MM.1S (cell line): ENCODE measurements around the gene TOX2.

Experiments
- DNase-seq: peaks from one replicate; pipeline ENCODE4 v3.0.0-alpha.2; 2015
- H2AFZ ChIP-seq: fragments of 300-600 bp; sonication (generic); 2 replicates; pipeline ENCODE4 v1.6.0; 2016; ENCODE audit warnings: antibody characterized with exemption, low read length
- H3F3A ChIP-seq: fragments of 300-600 bp; sonication (generic); 2 replicates; pipeline ENCODE4 v1.6.1; 2016; ENCODE audit warnings: mild to moderate bottlenecking, antibody characterized with exemption, low read length, moderate library complexity, mixed read lengths; ENCODE audit not compliant: insufficient read depth
- H3K27ac ChIP-seq: fragments of 300-600 bp; sonication (generic); 2 replicates; pipeline ENCODE4 v1.5.1; 2016; ENCODE audit warnings: mild to moderate bottlenecking, low read length
- H3K27me3 ChIP-seq: fragments of 300-600 bp; sonication (generic); replicated peaks from 2 replicates; pipeline ENCODE4 v1.6.0; 2016; ENCODE audit warnings: low read length; ENCODE audit not compliant: insufficient read depth
- H3K36me3 ChIP-seq: fragments of 300-600 bp; sonication (generic); replicated peaks from 2 replicates; pipeline ENCODE4 v1.6.1; 2016; ENCODE audit warnings: mild to moderate bottlenecking, low read length, mixed read lengths; ENCODE audit not compliant: insufficient read depth
- H3K4me1 ChIP-seq: fragments of 300-600 bp; sonication (generic); 2 replicates; pipeline ENCODE4 v1.6.1; 2016; ENCODE audit warnings: low read length, mixed read lengths
- H3K4me2 ChIP-seq: fragments of 300-600 bp; sonication (generic); 2 replicates; pipeline ENCODE4 v1.6.0; 2016; ENCODE audit warnings: low read depth, low read length
- H3K4me3 ChIP-seq: fragments of 300-600 bp; sonication (generic); 2 replicates; pipeline ENCODE4 v1.5.1; 2016; ENCODE audit warnings: low read length, mixed read lengths
- H3K79me2 ChIP-seq: fragments of 300-600 bp; sonication (generic); 2 replicates; pipeline ENCODE4 v1.6.1; 2016; ENCODE audit warnings: mixed run types, low read length, mixed read lengths
- H3K9ac ChIP-seq: fragments of 300-600 bp; sonication (generic); 2 replicates; pipeline ENCODE4 v1.6.1; 2016; ENCODE audit warnings: low read length, mixed read lengths
- H3K9me2 ChIP-seq: fragments of 300-600 bp; sonication (generic); replicated peaks from 2 replicates; pipeline ENCODE4 v1.6.1; 2016; ENCODE audit warnings: mild to moderate bottlenecking, low read length, mixed read lengths; ENCODE audit not compliant: insufficient read depth
- H3K9me3 ChIP-seq: fragments of 300-600 bp; sonication (generic); replicated peaks from 2 replicates; pipeline ENCODE4 v1.6.1; 2016; ENCODE audit warnings: mild to moderate bottlenecking, low read length, mixed read lengths; ENCODE audit not compliant: insufficient read depth
- H4K20me1 ChIP-seq: fragments of 300-600 bp; sonication (generic); 2 replicates; pipeline ENCODE4 v1.6.1; 2016; ENCODE audit warnings: mild to moderate bottlenecking, low read length, moderate library complexity, mixed read lengths; ENCODE audit not compliant: insufficient read depth
- EZH2 ChIP-seq: fragments of 300-600 bp; sonication (generic); optimal IDR thresholded peaks from 2 replicates; pipeline ENCODE3; 2017; ENCODE audit warnings: low read depth, mild to moderate bottlenecking, antibody characterized with exemption, low read length, mixed read lengths
- EZH2phosphoT487 ChIP-seq: fragments of 300-600 bp; sonication (generic); IDR thresholded peaks from 2 replicates; pipeline ENCODE4 v1.6.1; 2018; ENCODE audit warnings: antibody characterized with exemption, low read length
- TF ChIP-seq, protein P1 (sequence below): fragments of 300-600 bp; sonication (generic); IDR thresholded peaks from 2 replicates; pipeline ENCODE4 v1.5.1; 2016; ENCODE audit warnings: antibody characterized with exemption, low read length, mixed read lengths

The TOX2 gene

DNA sequence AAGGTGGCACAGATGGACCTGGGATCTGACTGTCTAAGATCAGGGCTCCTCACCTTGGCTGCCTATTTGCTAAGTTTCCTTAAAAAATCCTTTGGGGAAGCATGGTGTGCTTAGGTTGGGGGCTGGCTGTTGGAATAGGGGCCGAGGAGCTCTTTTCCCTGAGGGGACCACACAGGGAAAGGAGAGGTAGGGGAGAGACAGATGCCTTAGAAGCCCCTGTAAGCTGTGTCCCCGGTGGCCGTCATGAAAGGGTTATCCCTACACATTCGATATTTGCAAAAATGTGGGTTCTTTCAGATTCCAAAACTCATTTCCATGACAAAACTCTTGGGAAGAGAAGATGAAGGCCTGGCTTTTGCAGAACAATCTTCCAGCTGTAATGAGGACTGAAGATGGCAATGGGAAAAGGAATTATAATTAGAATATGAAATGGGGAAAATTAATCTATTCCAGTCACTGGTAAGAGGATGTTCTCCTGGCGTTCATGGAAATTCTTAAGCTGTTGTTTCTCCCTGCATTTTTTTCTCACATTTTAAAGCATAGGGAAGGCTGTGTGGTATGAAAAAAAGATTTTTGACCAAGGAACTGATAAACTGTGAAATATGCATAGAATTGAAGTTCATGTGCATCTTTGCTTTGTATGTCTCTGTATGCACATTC is 53.8 kb downstream of the TOX2 start:
- H3K36me3 ChIP-seq = no peaks in the 10 kb centered on the region
- H3K4me3 ChIP-seq = no peak overlapping the region
- H3K27me3 ChIP-seq = no peaks in the 10 kb centered on the region
- no peak for DNase-seq
- H3K9me2 ChIP-seq = no peaks in the 10 kb centered on the region
- no peak for TF ChIP-seq EZH2
- no peaks in the 10 kb centered on the region for H3K9me3 ChIP-seq
- H3K4me1 ChIP-seq = peaks cover 16% of the 10 kb centered on the region
- no peak overlapping the region for H3K27ac ChIP-seq
- no peak overlapping the region for H3K9ac ChIP-seq
- no peak overlapping the region for H3K4me2 ChIP-seq
- no peaks in the 10 kb centered on the region for H4K20me1 ChIP-seq
- peaks cover 95% of the 10 kb centered on the region for H3K79me2 ChIP-seq
- no peak overlapping the region for H2AFZ ChIP-seq
- peaks cover 5% of the 10 kb centered on the region for H3F3A ChIP-seq

DNA sequence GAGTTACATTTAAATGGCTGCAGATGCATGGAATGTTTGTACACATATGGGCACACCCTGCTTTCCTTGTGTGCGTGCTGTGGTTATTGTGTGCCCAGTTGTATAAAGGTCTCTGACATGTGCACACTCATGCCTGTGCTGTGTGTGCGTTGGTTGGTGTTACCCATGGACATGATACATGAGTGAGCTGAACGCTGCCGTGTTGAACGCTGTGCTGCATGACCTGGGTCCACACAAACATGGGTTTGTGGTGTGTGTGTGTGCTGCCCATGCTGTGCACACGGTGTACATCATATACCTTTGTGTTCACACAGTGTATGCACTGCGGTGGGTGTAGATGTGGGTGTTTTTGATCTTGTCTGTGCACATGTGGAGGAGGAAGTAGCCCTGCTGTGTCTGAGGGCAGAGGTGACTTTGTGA is 54.4 kb downstream of the TOX2 start:
- Histone ChIP-seq H3K36me3 (no peaks in the 10 kb centered on the region), H3K9me2 (no peaks in the 10 kb centered on the region), H3K27ac (no peak overlapping the region), H2AFZ (no peak overlapping the region), H4K20me1 (no peaks in the 10 kb centered on the region), H3K4me3 (no peak overlapping the region), H3K27me3 (no peaks in the 10 kb centered on the region), H3K79me2 (peaks cover 90% of the 10 kb centered on the region), H3K9me3 (no peaks in the 10 kb centered on the region), H3K4me1 (peaks cover 10% of the 10 kb centered on the region), H3F3A (peaks cover 2% of the 10 kb centered on the region), H3K4me2 (no peak overlapping the region), H3K9ac (no peak overlapping the region)
- TF ChIP-seq, protein P1, sequence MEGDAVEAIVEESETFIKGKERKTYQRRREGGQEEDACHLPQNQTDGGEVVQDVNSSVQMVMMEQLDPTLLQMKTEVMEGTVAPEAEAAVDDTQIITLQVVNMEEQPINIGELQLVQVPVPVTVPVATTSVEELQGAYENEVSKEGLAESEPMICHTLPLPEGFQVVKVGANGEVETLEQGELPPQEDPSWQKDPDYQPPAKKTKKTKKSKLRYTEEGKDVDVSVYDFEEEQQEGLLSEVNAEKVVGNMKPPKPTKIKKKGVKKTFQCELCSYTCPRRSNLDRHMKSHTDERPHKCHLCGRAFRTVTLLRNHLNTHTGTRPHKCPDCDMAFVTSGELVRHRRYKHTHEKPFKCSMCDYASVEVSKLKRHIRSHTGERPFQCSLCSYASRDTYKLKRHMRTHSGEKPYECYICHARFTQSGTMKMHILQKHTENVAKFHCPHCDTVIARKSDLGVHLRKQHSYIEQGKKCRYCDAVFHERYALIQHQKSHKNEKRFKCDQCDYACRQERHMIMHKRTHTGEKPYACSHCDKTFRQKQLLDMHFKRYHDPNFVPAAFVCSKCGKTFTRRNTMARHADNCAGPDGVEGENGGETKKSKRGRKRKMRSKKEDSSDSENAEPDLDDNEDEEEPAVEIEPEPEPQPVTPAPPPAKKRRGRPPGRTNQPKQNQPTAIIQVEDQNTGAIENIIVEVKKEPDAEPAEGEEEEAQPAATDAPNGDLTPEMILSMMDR = no peak
- TF ChIP-seq EZH2 (no peak), EZH2phosphoT487 (no peak)
- DNase-seq = no peak

DNA sequence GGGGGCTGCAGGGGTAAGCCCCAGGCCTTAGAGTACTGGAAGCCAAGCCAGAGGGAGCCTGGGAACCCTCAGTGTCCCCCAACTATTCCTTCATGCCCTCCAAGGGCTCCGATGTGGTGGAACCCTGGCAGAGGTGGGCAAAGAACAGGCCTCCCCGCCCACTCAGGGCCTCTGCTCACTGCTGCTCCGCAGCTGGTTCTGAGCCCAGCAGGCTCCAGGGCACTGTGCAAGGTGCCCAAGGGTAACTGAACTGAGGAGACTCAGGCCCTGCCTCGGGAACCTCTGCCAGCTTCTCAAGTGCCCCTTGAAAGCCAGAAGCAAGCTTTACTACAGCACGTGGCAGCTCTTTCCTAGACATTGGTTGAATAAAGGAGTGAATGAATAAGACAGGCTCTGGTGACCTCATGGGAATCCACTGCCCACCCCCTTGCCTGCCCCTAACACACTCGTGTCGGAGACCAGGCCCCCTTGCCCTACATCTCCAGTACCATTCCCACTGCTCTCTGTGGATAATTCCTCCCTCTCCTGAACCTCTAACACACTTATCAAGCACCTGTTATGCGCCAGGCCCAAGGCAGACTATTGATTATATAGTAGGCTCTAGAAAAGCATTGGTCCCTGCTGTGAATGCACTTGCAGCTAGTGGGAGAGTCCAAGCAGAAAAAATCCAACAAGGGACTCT is 55.0 kb downstream of the TOX2 start:
- Histone ChIP-seq H3K36me3 (no peaks in the 10 kb centered on the region), H3K4me2 (no peak overlapping the region), H3K9ac (no peak overlapping the region), H3K9me3 (no peaks in the 10 kb centered on the region), H2AFZ (no peak overlapping the region), H3K79me2 (peaks cover 88% of the 10 kb centered on the region), H3K4me3 (no peak overlapping the region), H3K27ac (no peak overlapping the region), H3K4me1 (peaks cover 4% of the 10 kb centered on the region), H3K27me3 (no peaks in the 10 kb centered on the region), H3K9me2 (no peaks in the 10 kb centered on the region), H4K20me1 (no peaks in the 10 kb centered on the region), H3F3A (no peaks in the 10 kb centered on the region)
- DNase-seq = no peak
- TF ChIP-seq EZH2phosphoT487 (no peak), EZH2 (no peak)
- TF ChIP-seq, protein P1 = no peak

DNA sequence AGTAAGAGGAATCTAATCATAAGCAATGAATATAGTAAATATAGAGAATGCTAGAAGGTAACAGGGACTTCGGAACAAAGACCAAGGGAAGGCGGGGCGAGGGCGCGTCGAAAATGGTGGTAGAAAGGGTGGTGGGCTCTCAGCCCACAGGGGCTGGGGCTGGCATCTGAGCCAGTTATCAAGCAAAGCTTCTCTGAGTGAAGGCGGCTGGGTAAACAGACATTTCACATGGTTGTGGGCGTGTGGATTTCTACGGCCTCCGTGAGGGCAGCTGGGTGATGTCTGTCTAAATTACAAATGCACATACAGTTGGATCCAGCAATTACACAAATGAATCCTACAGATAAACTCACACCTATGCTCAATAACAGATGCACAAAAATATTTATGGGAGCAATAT is 56.6 kb downstream of the TOX2 start:
- H3K9me2 ChIP-seq = no peaks in the 10 kb centered on the region
- no peak overlapping the region for H3K4me3 ChIP-seq
- no peaks in the 10 kb centered on the region for H3K9me3 ChIP-seq
- no peaks in the 10 kb centered on the region for H3K27me3 ChIP-seq
- DNase-seq = no peak
- H3K4me2 ChIP-seq = no peak overlapping the region
- no peaks in the 10 kb centered on the region for H4K20me1 ChIP-seq
- no peak overlapping the region for H2AFZ ChIP-seq
- no peak overlapping the region for H3K27ac ChIP-seq
- no peak overlapping the region for H3K9ac ChIP-seq
- 0 out of 2 replicates have a peak, but pooled peaks cover 2% of the 10 kb centered on the region for H3K4me1 ChIP-seq
- no peaks in the 10 kb centered on the region for H3F3A ChIP-seq
- no peaks in the 10 kb centered on the region for H3K36me3 ChIP-seq
- no peak for TF ChIP-seq EZH2phosphoT487
- peaks cover 79% of the 10 kb centered on the region for H3K79me2 ChIP-seq
